Naive B cell (primary cell): ENCODE measurements around the gene DUSP7. TPM values are rescaled to one million over a fixed set of nuclear protein-coding genes. Genes with fewer than 3 reads are reported as not detected.

Experiments used
- ATAC-seq, 2 donors: fragments of 150-1000 bp; cut with Tn5 transposase; 2 replicates each; pipeline ENCODE4 v1.10.0; 2021; ENCODE audit warnings: low read depth in 2 of 2, mild to moderate bottlenecking in 2 of 2, moderate library complexity in 2 of 2
- DNase-seq: peaks from one replicate; pipeline ENCODE4 v3.0.0; 2022
- H3K27ac Mint-ChIP-seq, 6 donors: one replicate each; pipeline ENCODE4 v1.8.0; 2020 to 2022; ENCODE audit warnings: mild to moderate bottlenecking in 6 of 6, mixed read lengths in 6 of 6, moderate library complexity in 5 of 6, inconsistent platforms in 2 of 6
- H3K27me3 Mint-ChIP-seq, 3 donors: one replicate each; pipeline ENCODE4 v1.8.0; 2021 to 2022; ENCODE audit warnings: mixed read lengths in 3 of 3, mild to moderate bottlenecking in 1 of 3
- H3K36me3 Mint-ChIP-seq, 2 donors: one replicate each; pipeline ENCODE4 v1.8.0; 2020 to 2022; ENCODE audit warnings: mixed read lengths in 2 of 2, inconsistent platforms in 1 of 2, mild to moderate bottlenecking in 1 of 2
- H3K4me1 Mint-ChIP-seq, 3 donors: one replicate each; pipeline ENCODE4 v1.8.0; 2020 to 2022; ENCODE audit warnings: mixed read lengths in 3 of 3, inconsistent platforms in 1 of 3, mild to moderate bottlenecking in 1 of 3, moderate library complexity in 1 of 3
- H3K4me3 Mint-ChIP-seq, 8 donors: one replicate each; pipeline ENCODE4 v1.8.0; 2020 to 2022; ENCODE audit warnings: mild to moderate bottlenecking in 8 of 8, mixed read lengths in 8 of 8, moderate library complexity in 8 of 8, inconsistent platforms in 2 of 8
- H3K9me3 Mint-ChIP-seq, 7 donors: one replicate each; pipeline ENCODE4 v1.8.0; 2020 to 2022; ENCODE audit warnings: mixed read lengths in 7 of 7, mild to moderate bottlenecking in 5 of 7, inconsistent platforms in 2 of 7, moderate library complexity in 1 of 7
- polyA plus RNA-seq, 6 donors: library from polyadenylated mRNA; unstranded; fragments of 300-500 nt; fragmentation: Illumina TruSeq; gene quantifications; one replicate each; pipeline ENCODE4 v1.2.3, GENCODE V29; 2021; ENCODE audit warnings: low read depth in 6 of 6

Gene DUSP7
- polyA plus RNA-seq, 6 donors from 2014 or later, result 0.11 to 0.82 (median 0.62) TPM; not detected in 1

GRCh38 chr3:52006017-52006819 lies 50.2 kb downstream of the DUSP7 start:
- DNase-seq (no peak), ATAC-seq (no peak)
- Mint-ChIP-seq H3K27me3 (no peaks in the 10 kb centered on the region), H3K36me3 (no peaks in the 10 kb centered on the region), H3K4me3 (no peak overlapping the region), H3K27ac (no peak overlapping the region), H3K9me3 (peaks cover 0 to 2% (median 0%) of the 10 kb centered on the region in 7 donors), H3K4me1 (peaks cover 4 to 9% (median 8%) of the 10 kb centered on the region in 3 donors)

- no peak for ATAC-seq
- Mint-ChIP-seq H3K27me3 (no peaks in the 10 kb centered on the region), H3K4me3 (no peak overlapping the region), H3K9me3 (no peaks in the 10 kb centered on the region), H3K4me1 (peaks cover 4 to 10% (median 8%) of the 10 kb centered on the region in 3 donors), H3K36me3 (no peaks in the 10 kb centered on the region), H3K27ac (no peak overlapping the region)
- DNase-seq, result no peak
Measured at GRCh38 chr3:52005571-52005986, 50.8 kb downstream of the DUSP7 start.

- Mint-ChIP-seq H3K36me3 (no peaks in the 10 kb centered on the region), H3K4me3 (no peak overlapping the region)
Measured at GRCh38 chr3:52004906-52005395, 51.4 kb downstream of the DUSP7 start.

GRCh38 chr3:52004163-52004787 lies 52.1 kb downstream of the DUSP7 start:
- ATAC-seq (no peak), DNase-seq (no peak)
- H3K9me3 Mint-ChIP-seq, result no peaks in the 10 kb centered on the region
- no peak overlapping the region for H3K4me3 Mint-ChIP-seq
- H3K36me3 Mint-ChIP-seq, result no peaks in the 10 kb centered on the region
- H3K4me1 Mint-ChIP-seq, result peaks cover 4 to 10% (median 8%) of the 10 kb centered on the region in 3 donors
- no peaks in the 10 kb centered on the region for H3K27me3 Mint-ChIP-seq
- H3K27ac Mint-ChIP-seq, result no peak overlapping the region

More at GRCh38 chr3:52004906-52005395, 51.4 kb downstream of the DUSP7 start:
- DNase-seq (no peak), ATAC-seq (no peak)
- Mint-ChIP-seq H3K9me3 (no peaks in the 10 kb centered on the region), H3K4me1 (peaks cover 4 to 10% (median 8%) of the 10 kb centered on the region in 3 donors), H3K27me3 (no peaks in the 10 kb centered on the region), H3K27ac (no peak overlapping the region)

- DNase-seq (no peak), ATAC-seq (no peak)
- Mint-ChIP-seq H3K4me3 (no peak overlapping the region), H3K36me3 (no peaks in the 10 kb centered on the region), H3K27ac (peak overlapping the region in 1 of 6 donors; percentile 9), H3K4me1 (peaks cover 4 to 10% (median 8%) of the 10 kb centered on the region in 3 donors), H3K9me3 (no peaks in the 10 kb centered on the region), H3K27me3 (peaks cover 0 to 8% (median 6%) of the 10 kb centered on the region in 3 donors)
Measured at GRCh38 chr3:52002748-52003147, 53.6 kb downstream of the DUSP7 start.

GRCh38 chr3:52001443-52001974 lies 54.9 kb downstream of the DUSP7 start:
- DNase-seq (peak; percentile 88), ATAC-seq (peak; percentile 98 to 99)
- no peaks in the 10 kb centered on the region for H3K9me3 Mint-ChIP-seq
- H3K27ac Mint-ChIP-seq, result peak overlapping the region in 1 of 6 donors; percentile 44
- H3K4me1 Mint-ChIP-seq, result peaks cover 4 to 11% (median 10%) of the 10 kb centered on the region in 3 donors
- no peaks in the 10 kb centered on the region for H3K36me3 Mint-ChIP-seq
- peak overlapping the region in 2 of 8 donors; percentile 23 to 36 for H3K4me3 Mint-ChIP-seq
- peaks cover 0 to 10% (median 7%) of the 10 kb centered on the region in 3 donors for H3K27me3 Mint-ChIP-seq

- ATAC-seq, result no peak
- H3K9me3 Mint-ChIP-seq, result peaks cover 0 to 2% (median 0%) of the 10 kb centered on the region in 7 donors
- peaks cover 0 to 10% (median 7%) of the 10 kb centered on the region in 3 donors for H3K27me3 Mint-ChIP-seq
- H3K4me1 Mint-ChIP-seq, result peaks cover 9 to 22% (median 21%) of the 10 kb centered on the region in 3 donors
- H3K36me3 Mint-ChIP-seq, result peaks cover 0 to 7% of the 10 kb centered on the region in 2 donors
- DNase-seq, result no peak
- H3K27ac Mint-ChIP-seq, result peak overlapping the region in 1 of 6 donors; percentile 16
- H3K4me3 Mint-ChIP-seq, result no peak overlapping the region
Measured at GRCh38 chr3:51999846-52000245, 56.5 kb downstream of the DUSP7 start.

Other genes with a start within 250 kb of the DUSP7 start
- not detected for gene IQCF2, start 195.0 kb downstream of the DUSP7 start, polyA plus RNA-seq
- not detected for gene IQCF5, start 181.0 kb downstream of the DUSP7 start, polyA plus RNA-seq
- not detected for gene IQCF1, start 153.2 kb downstream of the DUSP7 start, polyA plus RNA-seq
- gene RRP9, start 114.7 kb downstream of the DUSP7 start, polyA plus RNA-seq, result 10 to 100 TPM; 16.5 to 29.9 (median 21.4) TPM
- 1 to 10 TPM; 3.5 to 8.4 (median 4.5) TPM for gene PARP3, start 114.2 kb downstream of the DUSP7 start, polyA plus RNA-seq
- gene GPR62, start 101.2 kb downstream of the DUSP7 start, polyA plus RNA-seq, result not detected
- gene PCBP4, start 89.1 kb downstream of the DUSP7 start, polyA plus RNA-seq, result 1 to 10 TPM; 3.0 to 5.7 (median 5.0) TPM
- gene ABHD14B, start 82.5 kb downstream of the DUSP7 start, polyA plus RNA-seq, result 10 to 100 TPM; 60.4 to 65.8 (median 63.4) TPM
- 10 to 100 TPM; 32.9 to 66.0 (median 40.4) TPM for gene ABHD14A, start 81.5 kb downstream of the DUSP7 start, polyA plus RNA-seq
- 10 to 100 TPM; 15.2 to 23.1 (median 18.4) TPM for gene ACY1, start 73.0 kb downstream of the DUSP7 start, polyA plus RNA-seq
- gene RPL29, start 60.7 kb downstream of the DUSP7 start, polyA plus RNA-seq, result 1,000 to 10,000 TPM in 5 of 6 donors, 100 to 1,000 TPM in 1; 871 to 1,582 (median 1,414) TPM
- 1 to 10 TPM; 1.2 to 4.9 (median 1.6) TPM for gene POC1A, start 97.9 kb upstream of the DUSP7 start, polyA plus RNA-seq
- 10 to 100 TPM; 10.3 to 25.6 (median 18.7) TPM for gene ALAS1, start 141.6 kb upstream of the DUSP7 start, polyA plus RNA-seq
- gene TLR9, start 169.1 kb upstream of the DUSP7 start, polyA plus RNA-seq, result 1 to 10 TPM in 5 of 6 donors, not detected in 1; 1.6 to 4.4 (median 3.8) TPM
- 10 to 100 TPM; 48.5 to 90.8 (median 75.4) TPM for gene TWF2, start 182.6 kb upstream of the DUSP7 start, polyA plus RNA-seq
- 10 to 100 TPM; 16.8 to 38.5 (median 21.4) TPM for gene PPM1M, start 189.2 kb upstream of the DUSP7 start, polyA plus RNA-seq
- gene WDR82, start 222.1 kb upstream of the DUSP7 start, polyA plus RNA-seq, result 10 to 100 TPM; 24.0 to 71.6 (median 58.9) TPM
- gene GLYCTK, start 231.3 kb upstream of the DUSP7 start, polyA plus RNA-seq, result 1 to 10 TPM; 5.5 to 8.9 (median 6.6) TPM